Psoas muscle (tissue), 8 donors: ENCODE measurements around the gene CASK. TPM values are rescaled to one million over a fixed set of nuclear protein-coding genes. Genes with fewer than 3 reads are reported as not detected.
A peak's percentile ranks its signal among the peaks of the same experiment; 100 is the strongest.

Experiments used
- ATAC-seq, 4 donors: fragments of 200-7000 bp; cut with Tn5 transposase; one replicate each; pipeline ENCODE4 v1.9.1; 2020; ENCODE audit warnings: moderate library complexity in 3 of 4, mild to moderate bottlenecking in 2 of 4
- DNase-seq, 2 donors: peaks; one replicate each; pipeline ENCODE4 v3.0.0-alpha.2; 2020
- H3K27ac ChIP-seq: fragments of 200-600 bp; one replicate; pipeline ENCODE4 v1.8.0; 2022
- H3K27me3 ChIP-seq, 3 donors: fragments of 200-600 bp in 1 of 3; one replicate each; pipeline versions ENCODE4 v1.6.1 to v1.8.0; 2013 to 2022; ENCODE audit warnings: low read length in 2 of 3, mild to moderate bottlenecking in 2 of 3, moderate library complexity in 1 of 3; ENCODE audit not compliant: insufficient read depth in 3 of 3
- H3K36me3 ChIP-seq, 2 donors: fragments of 200-600 bp in 1 of 2; one replicate each; pipeline versions ENCODE4 v1.6.1 to v1.8.0; 2013 to 2022; ENCODE audit warnings: low read depth in 1 of 2, mild to moderate bottlenecking in 1 of 2, moderate library complexity in 1 of 2; ENCODE audit not compliant: insufficient read depth in 1 of 2
- H3K4me1 ChIP-seq: fragments of 200-600 bp; one replicate; pipeline ENCODE4 v1.8.0; 2022
- H3K4me3 ChIP-seq: fragments of 200-600 bp; one replicate; pipeline ENCODE4 v1.8.0; 2022; ENCODE audit warnings: mild to moderate bottlenecking
- H3K9me3 ChIP-seq: fragments of 200-600 bp; one replicate; pipeline ENCODE4 v1.8.0; 2022
- CTCF ChIP-seq: fragments of 200-600 bp; IDR thresholded peaks from one replicate; pipeline ENCODE4 v1.8.0; 2022; ENCODE audit warnings: antibody characterized with exemption
- WGBS, 3 donors: extraction: QIAGEN DNeasy Blood & Tissue Kit; methylation state at CpG; one replicate each; pipeline versions ENCODE4 v1.1.6 to v1.1.7; 2013; 5-methylcytosine and 5-hydroxymethylcytosine counted together
- intact Hi-C, 2 donors: fragments of 100-400 bp; cut with DNase I; formaldehyde crosslinking; loops; one replicate each; pipeline versions ENCODE4 v1.11.0 to v1.14.2; 2022
- polyA plus RNA-seq, 3 donors: library from polyadenylated mRNA; stranded (reverse); fragments of 200-250 nt; gene quantifications; one replicate each; pipeline ENCODE4 v1.2.3, GENCODE V29; 2013
- total RNA-seq, 4 donors: library from RNA; stranded (reverse); fragmentation: NEBNext Ultra II Directional in 2 of 4; extraction: Animal tissue kit (Norgen Biotek cat#: 25700) in 2 of 4; gene quantifications; one replicate each; pipeline versions ENCODE4 v1.2.1 to v1.2.4, GENCODE V29; 2021 to 2023
- donor health status: healthy with polysubstance abuse.
- donor health status: DM: no; HTN: no; CAD: no; lungs with moderate emphysema.
- donor health status: Bipolar disorder and iron deficiency.
- donor health status: healthy.
- donor health status: DM: yes; HTN: yes; CAD: no.
- donor health status: DM: no; HTN: no; CAD: no.
- donor health status: DM: no; HTN: no; CAD: no.
- donor health status: DM: yes; HTN: yes; CAD: no.

CASK gene
- total and polyA plus RNA-seq, 7 donors, result 2.8 to 19.4 (median 9.7) TPM

DNA sequence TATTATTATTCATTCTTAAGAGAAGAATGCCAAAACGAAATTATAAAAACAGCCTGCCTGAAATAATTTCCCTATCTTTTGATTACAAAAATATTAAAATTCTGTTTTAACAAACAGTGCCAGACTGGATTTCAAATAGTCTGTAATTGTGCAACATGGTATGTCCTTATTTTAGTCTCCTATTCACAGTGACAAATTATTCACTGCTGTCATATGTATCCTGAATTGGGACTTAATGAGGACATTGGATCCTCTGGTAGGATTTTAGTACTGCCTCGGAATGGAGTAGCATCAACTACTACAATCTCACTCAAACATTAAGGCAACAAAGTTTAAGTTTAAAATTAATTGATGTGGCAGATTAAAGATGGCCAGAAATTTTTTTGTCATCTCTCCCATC lies 97.6 kb downstream of the CASK start:
- Histone ChIP-seq H3K9me3 (peaks cover 11% of the 10 kb centered on the region), H3K27ac (peak overlapping the region; percentile 57), H3K36me3 (no peaks in the 10 kb centered on the region), H3K4me1 (peaks cover 19% of the 10 kb centered on the region), H3K27me3 (peaks cover 0 to 4% (median 0%) of the 10 kb centered on the region in 3 donors), H3K4me3 (no peak overlapping the region)
- intact Hi-C loops, result no loop called here
- DNase-seq (no peak), ATAC-seq (peak in 3 of 4 donors; percentile 57 to 80 (median 66))
- 47 to 69% (median 51%) methylated on average over 2 of the region's 2 CpGs for whole genome bisulfite sequencing, 3 donors
- TF ChIP-seq CTCF, result no peak

- intact Hi-C loops, result no loop called here
- peak; percentile 66 to 89 (median 78) for ATAC-seq
- no peaks in the 10 kb centered on the region for H3K36me3 ChIP-seq
Observed at GRCh38 chrX:41824551-41824950, 98.8 kb downstream of the CASK start.

DNA sequence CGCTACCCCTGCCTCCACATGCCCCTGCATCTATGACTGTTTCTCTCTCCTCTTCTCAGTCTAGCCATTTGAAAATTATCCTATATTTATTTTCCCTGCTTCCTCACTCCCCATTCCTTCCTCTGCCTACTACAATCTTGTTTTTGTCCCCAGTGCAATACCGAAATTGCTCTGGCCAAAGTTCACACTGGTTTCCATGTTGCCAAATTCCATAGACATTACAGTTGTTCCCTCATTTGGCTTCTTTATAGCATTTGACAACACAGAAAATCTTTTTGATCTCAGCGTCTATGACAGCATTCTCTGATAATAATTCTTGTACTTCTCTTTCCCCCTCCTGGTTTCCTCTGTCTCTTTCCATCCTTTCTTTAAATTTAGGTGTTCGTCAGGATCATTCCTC lies 100.0 kb downstream of the CASK start:
- no peak for TF ChIP-seq CTCF
- Histone ChIP-seq H3K36me3 (no peaks in the 10 kb centered on the region), H3K9me3 (peaks cover 11% of the 10 kb centered on the region), H3K27me3 (peaks cover 0 to 4% (median 0%) of the 10 kb centered on the region in 3 donors), H3K27ac (peak overlapping the region; percentile 51), H3K4me3 (no peak overlapping the region), H3K4me1 (peaks cover 19% of the 10 kb centered on the region)
- ATAC-seq (peak; percentile 40 to 87 (median 70)), DNase-seq (no peak)
- intact Hi-C loops, result no loop called here
- WGBS, 3 donors, result 30 to 48% (median 47%) methylated on average over 3 to 4 of the region's 4 CpGs

More at GRCh38 chrX:41824551-41824950, 98.8 kb downstream of the CASK start:
- WGBS, 3 donors, result 50 to 64% (median 62%) methylated on average over 3 of the region's 3 CpGs
- TF ChIP-seq CTCF, result no peak
- Histone ChIP-seq H3K27me3 (peaks cover 0 to 4% (median 0%) of the 10 kb centered on the region in 3 donors), H3K9me3 (peaks cover 11% of the 10 kb centered on the region), H3K4me1 (peaks cover 19% of the 10 kb centered on the region), H3K4me3 (no peak overlapping the region), H3K27ac (peak overlapping the region; percentile 53)
- no peak for DNase-seq

- Histone ChIP-seq H3K4me3 (no peak overlapping the region), H3K9me3 (peaks cover 11% of the 10 kb centered on the region), H3K27ac (peak overlapping the region; percentile 51), H3K27me3 (peaks cover 0 to 4% (median 0%) of the 10 kb centered on the region in 3 donors), H3K36me3 (no peaks in the 10 kb centered on the region), H3K4me1 (peaks cover 19% of the 10 kb centered on the region)
- intact Hi-C loops, result no loop called here
- TF ChIP-seq CTCF, result no peak
- ATAC-seq, result no peak
- no peak for DNase-seq
- WGBS, 3 donors, result 78 to 100% (median 94%) methylated on average over 2 of the region's 2 CpGs
Observed at GRCh38 chrX:41822892-41823291, 100.5 kb downstream of the CASK start.

- H3K4me1 ChIP-seq, result no peaks in the 10 kb centered on the region
- H3K4me3 ChIP-seq, result no peak overlapping the region
- no peak overlapping the region for H3K27ac ChIP-seq
- no peaks in the 10 kb centered on the region for H3K27me3 ChIP-seq
- ATAC-seq (no peak), DNase-seq (no peak)
- WGBS, 3 donors, result 76 to 100% (median 96%) methylated on average over 5 of the region's 5 CpGs
- no peaks in the 10 kb centered on the region for H3K36me3 ChIP-seq
- no peak for TF ChIP-seq CTCF
- intact Hi-C loops, result no loop called here
- H3K9me3 ChIP-seq, result peaks cover 5% of the 10 kb centered on the region
Observed at GRCh38 chrX:41808047-41808446, 115.3 kb downstream of the CASK start.
